ENCODE measurements around the gene RAD9A. TPM values are rescaled to one million over a fixed set of nuclear protein-coding genes. Genes with fewer than 3 reads are reported as not detected.

The RAD9A gene
- total RNA-seq, 1 donor from 2014 or later = 18.5 TPM

- Mint-ChIP-seq H3K9me3 (ENCODE audit: unreplicated experiment) (no peaks in the 10 kb centered on the region), H3K27me3 (ENCODE audit: unreplicated experiment) (no peaks in the 10 kb centered on the region), H3K4me1 (ENCODE audit: unreplicated experiment) (peaks cover 5% of the 10 kb centered on the region), H3K27ac (ENCODE audit: unreplicated experiment) (no peak overlapping the region), H3K36me3 (ENCODE audit: unreplicated experiment) (peaks cover 7% of the 10 kb centered on the region), H3K4me3 (ENCODE audit: unreplicated experiment) (peak overlapping the region; percentile 90)
- no peak for DNase-seq (ENCODE audit: extremely low spot score, unreplicated experiment)
- TF ChIP-seq CTCF (IDR thresholded peaks at IDR 0.05) = no peak
Measured at GRCh38 chr11:67429722-67430121, 37.9 kb downstream of the RAD9A start.

GRCh38 chr11:67431346-67432249, 39.8 kb downstream of the RAD9A start:
- DNase-seq (ENCODE audit: extremely low spot score, unreplicated experiment) = no peak
- no peaks in the 10 kb centered on the region for H3K9me3 Mint-ChIP-seq (ENCODE audit: unreplicated experiment)
- H3K4me3 Mint-ChIP-seq (ENCODE audit: unreplicated experiment) = no peak overlapping the region
- no peaks in the 10 kb centered on the region for H3K27me3 Mint-ChIP-seq (ENCODE audit: unreplicated experiment)
- TF ChIP-seq CTCF (IDR thresholded peaks at IDR 0.05) = no peak
- H3K36me3 Mint-ChIP-seq (ENCODE audit: unreplicated experiment) = peaks cover 7% of the 10 kb centered on the region
- peaks cover 11% of the 10 kb centered on the region for H3K4me1 Mint-ChIP-seq (ENCODE audit: unreplicated experiment)
- no peak overlapping the region for H3K27ac Mint-ChIP-seq (ENCODE audit: unreplicated experiment)

- no peak for TF ChIP-seq CTCF (IDR thresholded peaks at IDR 0.05)
- no peak overlapping the region for H3K4me3 Mint-ChIP-seq (ENCODE audit: unreplicated experiment)
- peaks cover 10% of the 10 kb centered on the region for H3K4me1 Mint-ChIP-seq (ENCODE audit: unreplicated experiment)
- H3K36me3 Mint-ChIP-seq (ENCODE audit: unreplicated experiment) = peaks cover 10% of the 10 kb centered on the region
- H3K27me3 Mint-ChIP-seq (ENCODE audit: unreplicated experiment) = no peaks in the 10 kb centered on the region
- H3K9me3 Mint-ChIP-seq (ENCODE audit: unreplicated experiment) = no peaks in the 10 kb centered on the region
- no peak overlapping the region for H3K27ac Mint-ChIP-seq (ENCODE audit: unreplicated experiment)
- DNase-seq (ENCODE audit: extremely low spot score, unreplicated experiment) = no peak
Measured at GRCh38 chr11:67432655-67433349, 41.0 kb downstream of the RAD9A start.

- Mint-ChIP-seq H3K36me3 (ENCODE audit: unreplicated experiment) (peaks cover 12% of the 10 kb centered on the region), H3K27ac (ENCODE audit: unreplicated experiment) (no peak overlapping the region), H3K4me3 (ENCODE audit: unreplicated experiment) (no peak overlapping the region), H3K4me1 (ENCODE audit: unreplicated experiment) (peaks cover 10% of the 10 kb centered on the region), H3K9me3 (ENCODE audit: unreplicated experiment) (no peaks in the 10 kb centered on the region), H3K27me3 (ENCODE audit: unreplicated experiment) (no peaks in the 10 kb centered on the region)
- TF ChIP-seq CTCF (IDR thresholded peaks at IDR 0.05) = no peak
- DNase-seq (ENCODE audit: extremely low spot score, unreplicated experiment) = no peak
Measured at GRCh38 chr11:67433536-67434394, 42.0 kb downstream of the RAD9A start.

Data from osteocyte (in vitro differentiated cells).